GM23248 (cell line): ENCODE data around the gene KRT13. TPM values are rescaled to one million over a fixed set of nuclear protein-coding genes. Genes with fewer than 3 reads are reported as not detected.

Experiments used
- DNase-seq: peaks from one replicate; pipeline ENCODE4 v3.0.0-alpha.2; 2015
- H2AFZ ChIP-seq: fragments of 200-600 bp; sonication (generic); 2 replicates; pipeline ENCODE4 v1.6.1; 2016; ENCODE audit warnings: antibody characterized with exemption
- H3F3A ChIP-seq: fragments of 200-600 bp; sonication (generic); 2 replicates; pipeline ENCODE4 v1.6.1; 2016; ENCODE audit warnings: mild to moderate bottlenecking, antibody characterized with exemption, mixed run types; ENCODE audit not compliant: insufficient read depth
- H3K27ac ChIP-seq: fragments of 200-600 bp; sonication (generic); 2 replicates; pipeline ENCODE4 v1.5.1; 2016; ENCODE audit warnings: mild to moderate bottlenecking
- H3K27me3 ChIP-seq: fragments of 200-600 bp; sonication (generic); replicated peaks from 2 replicates; pipeline ENCODE4 v1.6.1; 2016; ENCODE audit warnings: mild to moderate bottlenecking; ENCODE audit not compliant: insufficient read depth
- H3K36me3 ChIP-seq: fragments of 200-600 bp; sonication (generic); 2 replicates; pipeline ENCODE4 v1.6.1; 2016; ENCODE audit warnings: low read depth, mild to moderate bottlenecking
- H3K4me1 ChIP-seq: fragments of 200-600 bp; sonication (generic); 2 replicates; pipeline ENCODE4 v1.6.1; 2016; ENCODE audit warnings: mild to moderate bottlenecking; ENCODE audit not compliant: insufficient read depth
- H3K4me2 ChIP-seq: fragments of 200-600 bp; sonication (generic); one replicate; pipeline ENCODE4 v1.6.1; 2016; ENCODE audit warnings: mild to moderate bottlenecking; ENCODE audit not compliant: unreplicated experiment
- H3K4me3 ChIP-seq: fragments of 200-600 bp; sonication (generic); 2 replicates; pipeline ENCODE4 v1.5.1; 2016; ENCODE audit warnings: mild to moderate bottlenecking
- H3K79me2 ChIP-seq: fragments of 200-600 bp; sonication (generic); 2 replicates; pipeline ENCODE4 v1.6.1; 2016; ENCODE audit warnings: mild to moderate bottlenecking; ENCODE audit not compliant: insufficient read depth
- H3K9ac ChIP-seq: fragments of 200-600 bp; sonication (generic); 2 replicates; pipeline ENCODE4 v1.6.1; 2016; ENCODE audit warnings: mild to moderate bottlenecking
- H3K9me2 ChIP-seq: fragments of 200-600 bp; sonication (generic); 2 replicates; pipeline ENCODE4 v1.6.1; 2016; ENCODE audit warnings: mixed run types, mild to moderate bottlenecking, moderate library complexity; ENCODE audit not compliant: insufficient read depth
- H3K9me3 ChIP-seq: fragments of 200-600 bp; sonication (generic); one replicate; pipeline ENCODE4 v1.6.1; 2017; ENCODE audit warnings: low read depth
- H4K20me1 ChIP-seq: fragments of 200-600 bp; sonication (generic); 2 replicates; pipeline ENCODE4 v1.6.0; 2016; ENCODE audit not compliant: insufficient read depth
- EZH2 ChIP-seq: fragments of 200-600 bp; sonication (generic); IDR thresholded peaks from 2 replicates; pipeline ENCODE4 v1.6.1; 2018; ENCODE audit warnings: antibody characterized with exemption, mild to moderate bottlenecking; ENCODE audit not compliant: insufficient read depth, poor library complexity, severe bottlenecking
- EZH2phosphoT487 ChIP-seq: fragments of 200-600 bp; sonication (generic); IDR thresholded peaks from 2 replicates; pipeline ENCODE4 v1.6.1; 2018; ENCODE audit warnings: antibody characterized with exemption, moderate library complexity, mild to moderate bottlenecking, low read depth; ENCODE audit not compliant: insufficient read depth
- WGBS, 2 experiments: methylation state at CpG; one replicate each; pipeline ENCODE4 v1.1.6; 2015 to 2017; ENCODE audit warnings: low lambda C conversion rate in 2 of 2, low coverage in 1 of 2; ENCODE audit errors: missing lambda C conversion rate in 2 of 2; 5-methylcytosine and 5-hydroxymethylcytosine counted together
- in situ Hi-C: fragments of 300-500 bp; cut with MboI; formaldehyde crosslinking; loops from 2 replicates; pipeline ENCODE4 v1.15.0; 2020
- polyA plus RNA-seq: library from polyadenylated mRNA; unstranded; fragments of >200 nt; fragmentation: Nextera tagmentation; extraction: Ambion mirVana; gene quantifications from 2 replicates; pipeline ENCODE4 v1.2.1, GENCODE V29; 2016
- total RNA-seq: library from RNA; depleted of rRNA; stranded (reverse); fragments of >200 nt; shearing (Covaris generic); gene quantifications from 2 replicates; pipeline ENCODE4 v1.2.3, GENCODE V29; 2014

KRT13 gene
- total and polyA plus RNA-seq, 2 experiments from 2014 or later = not detected

GRCh38 chr17:41476866-41477815 is 28.3 kb downstream of the KRT13 start:
- Histone ChIP-seq H3K9me2 (no peaks in the 10 kb centered on the region), H3F3A (no peaks in the 10 kb centered on the region), H3K9ac (no peak overlapping the region), H2AFZ (no peak overlapping the region), H4K20me1 (no peaks in the 10 kb centered on the region), H3K9me3 (no peaks in the 10 kb centered on the region), H3K79me2 (no peaks in the 10 kb centered on the region), H3K4me3 (no peak overlapping the region), H3K36me3 (no peaks in the 10 kb centered on the region), H3K4me2 (no peak overlapping the region), H3K4me1 (no peaks in the 10 kb centered on the region), H3K27me3 (no peaks in the 10 kb centered on the region), H3K27ac (no peak overlapping the region)
- WGBS, 2 experiments = 81 to 83% methylated on average over 22 of the region's 22 CpGs
- DNase-seq = no peak
- TF ChIP-seq EZH2phosphoT487 (no peak), EZH2 (no peak)
- in situ Hi-C loops = no loop called here

DNA sequence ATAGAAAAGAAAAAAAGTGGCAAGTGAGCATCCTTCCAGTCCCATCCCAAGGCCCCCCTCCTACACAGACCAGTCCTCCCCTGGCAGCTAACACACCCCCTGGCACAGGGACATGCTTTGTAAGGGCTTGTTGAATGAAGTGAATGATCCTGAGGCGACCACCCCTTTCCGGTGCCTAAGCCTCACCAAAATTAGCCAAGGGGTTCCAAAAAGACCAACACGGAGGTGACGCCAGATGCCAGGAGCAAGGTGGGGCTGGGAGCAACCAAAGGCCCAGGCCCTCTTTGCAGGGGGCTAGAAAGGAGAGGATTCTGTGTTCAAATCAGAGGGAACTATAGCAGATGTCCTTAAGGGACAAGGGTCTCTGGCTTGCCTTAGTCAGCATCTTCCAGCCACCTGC is 30.0 kb downstream of the KRT13 start:
- Histone ChIP-seq H3K4me2 (no peak overlapping the region), H4K20me1 (no peaks in the 10 kb centered on the region), H2AFZ (no peak overlapping the region), H3K27ac (no peak overlapping the region), H3K4me3 (no peak overlapping the region), H3K27me3 (peaks cover 6% of the 10 kb centered on the region; the same call in 1 of the 2 replicates), H3F3A (no peaks in the 10 kb centered on the region), H3K4me1 (no peaks in the 10 kb centered on the region), H3K9me2 (no peaks in the 10 kb centered on the region), H3K9ac (no peak overlapping the region), H3K79me2 (no peaks in the 10 kb centered on the region), H3K36me3 (no peaks in the 10 kb centered on the region), H3K9me3 (peaks cover 2% of the 10 kb centered on the region)
- no peak for TF ChIP-seq EZH2phosphoT487
- TF ChIP-seq EZH2 = no peak
- 72 to 87% methylated on average over 4 of the region's 4 CpGs for WGBS, 2 experiments
- no peak for DNase-seq
- in situ Hi-C loops = no loop called here

- in situ Hi-C loops = no loop called here
- H3K4me3 ChIP-seq = no peak overlapping the region
- no peaks in the 10 kb centered on the region for H3K79me2 ChIP-seq
- no peaks in the 10 kb centered on the region for H4K20me1 ChIP-seq
- H3F3A ChIP-seq = no peaks in the 10 kb centered on the region
- TF ChIP-seq EZH2 (no peak), EZH2phosphoT487 (no peak)
- H2AFZ ChIP-seq = no peak overlapping the region
- DNase-seq = peak; percentile 54
- H3K27ac ChIP-seq = no peak overlapping the region
- H3K9ac ChIP-seq = no peak overlapping the region
- H3K9me2 ChIP-seq = no peaks in the 10 kb centered on the region
- H3K27me3 ChIP-seq = peaks cover 6% of the 10 kb centered on the region; the same call in 1 of the 2 replicates
- 22 to 27% methylated on average over 8 of the region's 8 CpGs for WGBS, 2 experiments
- no peaks in the 10 kb centered on the region for H3K36me3 ChIP-seq
- no peaks in the 10 kb centered on the region for H3K4me1 ChIP-seq
- H3K9me3 ChIP-seq = peaks cover 2% of the 10 kb centered on the region
- H3K4me2 ChIP-seq = no peak overlapping the region
Measured at GRCh38 chr17:41474863-41475262, 30.5 kb downstream of the KRT13 start.

GRCh38 chr17:41468346-41468745 is 37.1 kb downstream of the KRT13 start:
- in situ Hi-C loops = no loop called here
- no peaks in the 10 kb centered on the region for H3K79me2 ChIP-seq

More at GRCh38 chr17:41468346-41468745, 37.1 kb downstream of the KRT13 start:
- peaks cover 8% of the 10 kb centered on the region; the same call in 1 of the 2 replicates for H3K27me3 ChIP-seq
- 0 out of 2 replicates have a peak, but pooled peaks cover 3% of the 10 kb centered on the region for H3F3A ChIP-seq
- no peak for DNase-seq
- no peak for TF ChIP-seq EZH2
- TF ChIP-seq EZH2phosphoT487 = no peak
- no peak overlapping the region for H3K27ac ChIP-seq
- H3K36me3 ChIP-seq = no peaks in the 10 kb centered on the region
- H3K4me2 ChIP-seq = no peak overlapping the region
- H3K4me1 ChIP-seq = peaks cover 12% of the 10 kb centered on the region
- H3K4me3 ChIP-seq = no peak overlapping the region
- peaks cover 2% of the 10 kb centered on the region for H3K9me3 ChIP-seq
- no peak overlapping the region for H2AFZ ChIP-seq
- H3K9ac ChIP-seq = no peak overlapping the region
- no peaks in the 10 kb centered on the region for H4K20me1 ChIP-seq
- H3K9me2 ChIP-seq = no peaks in the 10 kb centered on the region
